NCI-H2171 (cell line): ENCODE results near the gene CNPPD1.

Experiments used
- DNase-seq: peaks from one replicate; lab custom pipeline; 2025; lab: John Stamatoyannopoulos, UW

CNPPD1 gene

GRCh38 chr2:219179601-219180465, 3.1 kb upstream of the CNPPD1 start:
- no peak for DNase-seq

GRCh38 chr2:219178377-219179175, 1.9 kb upstream of the CNPPD1 start:
- DNase-seq: no peak

- DNase-seq: peak; percentile 89
These were observed 1.0 kb upstream of the CNPPD1 start, which contains the start of gene RETREG2 for GRCh38 chr2:219177552-219178376. Gene RETREG2, plus strand, starts transcription at chr2:219178275. Its CDS starts 78 bp downstream, at chr2:219178353.

GRCh38 chr2:219175928-219176817, 552 bp downstream of the CNPPD1 start:
- DNase-seq: peak; percentile 46

GRCh38 chr2:219175486-219175885, 1.2 kb downstream of the CNPPD1 start:
- no peak for DNase-seq

GRCh38 chr2:219174801-219175200, 1.9 kb downstream of the CNPPD1 start:
- DNase-seq: no peak

GRCh38 chr2:219174146-219174545, 2.6 kb downstream of the CNPPD1 start:
- no peak for DNase-seq

- no peak for DNase-seq
These were observed 3.5 kb downstream of the CNPPD1 start for GRCh38 chr2:219173176-219173575.

GRCh38 chr2:219172231-219173154, 4.2 kb downstream of the CNPPD1 start:
- DNase-seq: no peak

GRCh38 chr2:219171231-219171651, 5.5 kb downstream of the CNPPD1 start:
- DNase-seq: peak; percentile 2

- no peak for DNase-seq
These were observed 6.6 kb downstream of the CNPPD1 start, which contains the start of gene SLC23A3 for GRCh38 chr2:219169930-219170654. Gene SLC23A3, minus strand, starts transcription at chr2:219170029. Its CDS starts 45 bp downstream, at chr2:219169984.

GRCh38 chr2:219168932-219169331, 7.8 kb downstream of the CNPPD1 start:
- DNase-seq: no peak

GRCh38 chr2:219168526-219168925, 8.2 kb downstream of the CNPPD1 start:
- no peak for DNase-seq

- no peak for DNase-seq
These were observed 8.7 kb downstream of the CNPPD1 start for GRCh38 chr2:219167997-219168396.

GRCh38 chr2:219165058-219165911, 11.4 kb downstream of the CNPPD1 start:
- no peak for DNase-seq

- no peak for DNase-seq
These were observed 13.6 kb downstream of the CNPPD1 start for GRCh38 chr2:219163156-219163555.

- no peak for DNase-seq
These were observed 15.6 kb downstream of the CNPPD1 start for GRCh38 chr2:219161097-219161496.
